ENCODE data around the gene GLCE. TPM values are rescaled to one million over a fixed set of nuclear protein-coding genes. Genes with fewer than 3 reads are reported as not detected.

Gene GLCE
- polyA plus RNA-seq, 4 donors: 40.0 to 51.5 (median 48.1) TPM

DNA sequence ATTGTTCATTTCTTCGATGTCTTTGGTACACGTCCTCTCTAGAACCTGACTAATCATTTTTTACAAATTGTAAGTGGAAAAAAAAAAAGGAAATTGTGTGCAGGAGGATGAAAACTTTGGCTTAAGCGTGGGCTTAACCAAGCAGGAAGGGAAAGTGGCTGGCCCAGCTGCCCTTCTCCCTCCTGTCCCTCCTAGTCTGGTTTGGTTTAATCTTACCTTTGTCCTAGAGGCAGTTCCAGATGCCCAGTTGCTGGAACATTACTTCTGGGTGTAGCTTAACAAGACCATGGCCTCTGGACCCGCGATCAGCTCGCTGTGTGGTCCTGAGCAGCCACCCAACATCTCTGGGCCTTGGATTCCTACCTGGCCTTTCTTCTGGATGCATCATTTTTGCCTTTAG, 153.7 kb downstream of the GLCE start:
- no peak for DNase-seq (ENCODE audit: low read depth in 4 of 4, low spot score in 3 of 4)

DNA sequence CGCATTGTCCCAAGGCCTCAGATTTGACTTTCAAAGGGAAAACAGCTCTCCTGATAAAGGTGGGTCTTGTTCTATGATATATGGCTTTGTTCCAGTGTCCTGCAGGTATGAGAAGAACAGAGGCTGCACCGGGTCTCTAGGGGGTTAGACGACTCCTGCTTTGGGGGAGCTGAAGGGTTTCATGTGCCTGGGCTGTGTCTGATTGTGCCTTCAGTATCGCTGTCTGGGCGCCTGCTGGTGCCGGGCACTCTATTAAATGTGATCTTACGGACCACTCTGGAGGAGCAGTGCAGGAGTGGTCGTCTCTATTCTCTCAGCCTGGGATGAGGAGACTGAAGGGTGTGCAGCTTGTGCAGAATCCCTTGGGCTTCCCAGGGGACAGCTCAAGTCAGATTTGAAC, 154.3 kb downstream of the GLCE start:
- no peak for DNase-seq (ENCODE audit: low read depth in 4 of 4, low spot score in 3 of 4)

DNA sequence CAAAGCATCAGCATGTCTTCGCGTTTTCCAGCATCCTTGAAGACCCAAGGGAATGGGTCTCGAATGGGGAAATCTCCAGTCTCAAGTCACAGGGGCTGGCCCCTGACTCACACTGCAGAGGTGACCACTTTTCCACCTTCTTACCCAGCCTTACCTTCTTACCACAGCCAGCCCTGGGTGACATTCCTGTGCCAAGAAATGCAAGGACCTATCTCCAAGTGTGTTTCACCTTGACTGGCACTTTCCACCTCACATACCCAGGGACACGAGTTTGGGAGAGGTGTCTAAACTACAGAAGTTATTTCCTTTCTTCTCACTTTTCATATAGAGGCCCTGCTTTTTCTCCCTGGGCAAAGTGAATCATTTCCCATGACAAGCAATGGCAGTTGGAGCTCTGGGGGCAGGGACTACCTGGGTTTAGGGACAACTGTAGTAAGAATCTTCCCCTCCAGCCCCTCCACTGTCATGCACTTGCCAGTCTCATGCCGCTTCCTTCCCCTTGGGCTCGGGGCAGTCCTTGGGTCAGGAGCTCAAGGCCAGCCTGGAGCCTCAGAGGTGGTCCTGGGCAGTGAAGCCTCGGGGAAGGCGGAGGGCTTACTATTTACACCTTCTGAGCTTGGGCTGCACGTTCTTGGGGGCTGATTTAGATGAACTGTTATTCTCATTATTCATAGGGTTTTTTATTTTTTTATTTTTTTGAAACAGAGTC, 155.1 kb downstream of the GLCE start:
- no peak for DNase-seq (ENCODE audit: low read depth in 4 of 4, low spot score in 3 of 4)

DNA sequence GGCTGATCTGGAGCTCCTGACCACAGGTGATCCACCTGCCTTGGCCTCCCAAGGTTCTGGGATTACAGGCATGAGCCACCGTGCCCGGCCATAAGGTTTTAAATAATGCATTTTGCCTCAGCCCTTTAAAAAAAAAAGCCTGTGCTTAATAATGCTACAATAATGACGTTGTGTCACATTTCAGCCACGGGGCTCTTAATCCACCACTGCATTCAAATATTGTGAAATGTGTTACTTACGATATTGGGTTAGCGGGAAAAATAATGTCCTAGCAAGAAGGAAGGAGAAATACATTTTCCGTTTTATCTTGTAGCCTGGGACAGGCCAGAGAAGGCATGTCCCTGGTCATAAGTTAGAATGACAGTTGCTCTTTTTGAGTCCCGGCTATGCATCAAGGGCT, 155.9 kb downstream of the GLCE start:
- DNase-seq (ENCODE audit: low read depth in 4 of 4, low spot score in 3 of 4): no peak

DNA sequence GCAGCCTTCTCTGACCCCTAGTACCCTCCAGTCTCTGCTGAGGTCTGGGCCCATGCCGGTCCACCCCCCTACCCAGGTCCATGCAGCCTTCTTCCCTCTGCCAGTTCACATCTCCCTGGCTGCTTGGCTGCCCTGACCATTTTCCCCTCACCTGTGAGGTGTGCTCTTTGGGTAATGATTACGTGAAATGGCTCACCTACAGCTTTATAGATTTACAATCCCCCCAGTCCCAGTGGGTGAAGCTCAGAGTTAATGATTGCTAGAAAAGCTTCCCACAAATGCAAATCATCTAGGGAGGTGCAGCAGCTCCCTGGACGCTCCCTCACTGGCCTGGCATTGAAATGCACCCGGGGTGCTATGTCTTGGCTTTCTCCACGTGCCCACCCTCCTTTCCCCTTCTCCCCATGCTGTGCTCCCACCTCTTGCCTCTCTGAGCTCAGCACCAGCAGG, 157.0 kb downstream of the GLCE start:
- DNase-seq (ENCODE audit: low read depth in 4 of 4, low spot score in 3 of 4): peak in 1 of 4 donors; percentile 49

DNA sequence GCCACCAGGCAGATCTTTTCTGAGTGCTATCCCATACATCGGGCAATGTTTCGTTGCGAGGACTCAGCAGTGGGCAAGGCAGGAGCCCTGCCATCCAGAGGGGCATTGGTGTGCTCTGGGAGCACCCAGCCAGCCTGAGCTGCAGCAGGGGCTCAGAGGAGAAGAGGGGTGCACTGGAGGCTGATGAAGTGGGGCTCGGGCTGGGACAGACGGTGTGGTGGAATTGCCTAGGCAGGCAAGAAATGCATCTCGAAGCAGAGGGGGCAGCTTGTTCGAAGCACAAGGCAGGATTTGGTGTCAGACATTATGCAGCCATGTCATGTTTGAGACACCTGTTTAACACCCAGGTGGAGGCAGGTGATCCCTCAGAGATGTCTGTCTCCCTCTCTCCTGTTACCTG, 157.6 kb downstream of the GLCE start:
- DNase-seq (ENCODE audit: low read depth in 4 of 4, low spot score in 3 of 4): no peak

DNA sequence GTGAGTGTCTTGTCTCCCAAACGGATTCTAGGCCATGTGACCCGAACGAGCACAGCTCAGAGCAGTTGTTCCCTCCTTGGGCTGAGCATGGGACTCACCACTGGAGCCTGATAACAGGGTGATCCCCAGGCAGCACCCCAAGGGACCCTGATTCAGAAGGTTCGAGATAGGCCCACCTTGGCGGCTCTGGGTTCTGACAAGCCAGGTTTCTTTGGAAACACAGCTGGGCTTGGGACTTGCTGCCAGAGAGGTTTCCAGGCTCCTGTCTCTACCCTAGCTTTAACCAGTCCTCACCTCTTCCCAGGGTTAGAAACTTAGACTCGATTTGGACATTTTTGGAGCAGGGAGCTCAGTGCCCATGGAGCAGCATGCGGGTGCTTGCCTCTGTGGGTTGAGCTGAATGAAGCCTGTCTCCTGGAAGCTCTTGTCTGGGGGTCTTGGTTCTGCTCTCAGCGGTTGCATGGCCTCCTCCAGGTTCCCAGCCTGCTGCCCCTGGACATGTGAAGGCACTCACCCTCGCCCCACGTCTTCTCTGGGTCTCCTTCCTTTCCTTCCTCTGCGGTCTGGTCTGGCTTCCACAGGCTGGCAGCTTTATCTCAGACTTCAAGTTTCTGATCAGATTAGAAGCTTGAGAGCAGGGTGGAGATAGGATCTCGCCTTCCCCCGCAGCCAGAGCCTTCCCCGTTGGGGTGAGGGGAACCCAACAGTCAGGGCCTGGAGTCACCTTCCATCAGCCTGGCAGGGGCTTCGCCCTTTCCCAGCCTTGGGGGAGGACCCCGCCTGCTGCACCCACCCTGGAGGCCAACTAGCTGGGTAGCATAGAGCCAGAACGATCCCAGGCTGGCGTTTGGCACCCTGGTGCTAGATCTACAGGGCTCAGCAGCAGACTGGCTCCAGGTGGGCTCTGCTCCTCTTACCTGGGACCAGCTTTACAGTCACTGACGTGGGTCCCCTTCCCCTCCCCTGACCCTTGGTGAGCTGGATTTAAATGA, 159.2 kb downstream of the GLCE start:
- no peak for DNase-seq (ENCODE audit: low read depth in 4 of 4, low spot score in 3 of 4)

DNA sequence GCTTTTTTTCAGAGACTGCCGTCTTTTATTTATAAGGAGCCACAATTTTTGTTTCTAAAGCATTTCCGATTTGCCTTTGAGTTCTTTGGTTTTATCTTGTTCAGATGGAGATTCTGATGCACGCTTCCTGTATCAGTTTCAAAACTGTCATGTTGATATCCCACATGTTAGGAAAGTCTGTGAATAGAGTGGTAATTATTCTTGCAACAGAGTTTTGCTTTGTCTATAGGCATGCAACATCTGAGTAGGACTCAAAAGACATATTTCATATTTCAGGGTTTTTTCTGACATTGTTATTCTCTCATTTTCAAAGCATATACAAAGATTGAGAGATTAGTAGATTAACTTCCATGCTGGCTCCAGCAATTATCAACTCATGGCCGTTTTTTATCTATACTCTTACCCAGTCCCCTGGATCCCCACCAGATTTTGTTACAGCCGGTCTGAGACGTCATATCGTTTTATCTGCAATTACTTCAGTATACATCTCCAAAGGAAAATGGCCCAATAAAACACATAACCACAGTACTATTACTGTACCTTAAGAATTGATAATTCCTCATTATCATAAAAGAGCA, 160.6 kb downstream of the GLCE start:
- DNase-seq (ENCODE audit: low read depth in 4 of 4, low spot score in 3 of 4): no peak

Other genes starting within 250 kb of the GLCE start
- 1 to 10 TPM; 4.2 to 8.9 (median 6.4) TPM for gene SPESP1, start 230.1 kb upstream of the GLCE start, polyA plus RNA-seq (ENCODE audit: insufficient read length in 4 of 4)
- gene NOX5, start 145.9 kb upstream of the GLCE start, polyA plus RNA-seq (ENCODE audit: insufficient read length in 4 of 4): under 1 TPM; 0.48 to 0.89 (median 0.56) TPM
- 10 to 100 TPM; 26.7 to 35.6 (median 34.0) TPM for gene PAQR5, start 138.3 kb downstream of the GLCE start, polyA plus RNA-seq (ENCODE audit: insufficient read length in 4 of 4)